ENCODE measurements around the gene FRMD1.

DNA sequence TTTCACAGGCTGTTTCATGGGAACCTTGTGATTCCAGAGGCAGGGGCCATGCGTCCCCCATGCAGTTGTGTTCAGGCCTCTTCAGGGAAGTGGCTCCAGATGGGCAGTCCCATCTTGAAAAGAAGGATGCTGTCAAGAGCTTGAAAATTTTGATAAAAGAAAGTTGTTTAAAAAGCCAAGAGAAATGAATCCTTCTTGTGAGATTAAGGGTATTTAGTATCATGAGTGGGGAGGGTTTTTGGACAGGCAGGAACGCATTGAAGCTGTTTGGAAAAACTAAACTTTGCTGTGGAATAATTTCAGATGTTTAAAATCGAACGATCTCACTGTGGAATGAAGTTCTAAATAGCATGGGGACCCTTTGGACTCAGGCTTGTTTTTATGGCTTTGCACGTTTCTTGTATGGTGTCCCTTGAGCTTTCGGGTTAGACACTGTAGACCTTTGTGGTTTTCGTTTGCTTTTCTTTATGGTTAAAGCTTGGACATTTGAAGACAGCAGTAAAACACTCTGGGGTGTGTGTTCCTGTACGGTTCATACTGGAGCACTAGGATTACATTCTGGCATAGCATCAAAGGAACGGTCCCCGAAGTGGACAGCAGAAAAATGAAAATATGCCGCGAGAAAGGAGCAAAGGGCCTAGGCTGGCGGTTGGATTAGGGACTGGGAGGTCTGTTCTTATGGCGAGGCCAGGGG is 63.4 kb downstream of the FRMD1 start:
- TF ChIP-seq, protein P1, sequence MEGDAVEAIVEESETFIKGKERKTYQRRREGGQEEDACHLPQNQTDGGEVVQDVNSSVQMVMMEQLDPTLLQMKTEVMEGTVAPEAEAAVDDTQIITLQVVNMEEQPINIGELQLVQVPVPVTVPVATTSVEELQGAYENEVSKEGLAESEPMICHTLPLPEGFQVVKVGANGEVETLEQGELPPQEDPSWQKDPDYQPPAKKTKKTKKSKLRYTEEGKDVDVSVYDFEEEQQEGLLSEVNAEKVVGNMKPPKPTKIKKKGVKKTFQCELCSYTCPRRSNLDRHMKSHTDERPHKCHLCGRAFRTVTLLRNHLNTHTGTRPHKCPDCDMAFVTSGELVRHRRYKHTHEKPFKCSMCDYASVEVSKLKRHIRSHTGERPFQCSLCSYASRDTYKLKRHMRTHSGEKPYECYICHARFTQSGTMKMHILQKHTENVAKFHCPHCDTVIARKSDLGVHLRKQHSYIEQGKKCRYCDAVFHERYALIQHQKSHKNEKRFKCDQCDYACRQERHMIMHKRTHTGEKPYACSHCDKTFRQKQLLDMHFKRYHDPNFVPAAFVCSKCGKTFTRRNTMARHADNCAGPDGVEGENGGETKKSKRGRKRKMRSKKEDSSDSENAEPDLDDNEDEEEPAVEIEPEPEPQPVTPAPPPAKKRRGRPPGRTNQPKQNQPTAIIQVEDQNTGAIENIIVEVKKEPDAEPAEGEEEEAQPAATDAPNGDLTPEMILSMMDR (IDR thresholded peaks at IDR 0.05), result no peak
- TF ChIP-seq POLR2A (IDR thresholded peaks at IDR 0.05), result no peak
- no peak for TF ChIP-seq POLR2AphosphoS5 (IDR thresholded peaks at IDR 0.05)
